Right lobe of liver (tissue), 6 donors: ENCODE results near the gene COX6B1. TPM values are rescaled to one million over a fixed set of nuclear protein-coding genes. Genes with fewer than 3 reads are reported as not detected.

Source experiments
- ATAC-seq, 4 donors: fragments of 200-7000 bp; cut with Tn5 transposase; one replicate each; pipeline ENCODE4 v1.9.1; 2020; ENCODE audit warnings: mild to moderate bottlenecking in 4 of 4, moderate library complexity in 4 of 4
- DNase-seq, 3 donors: peaks; one replicate each; pipeline ENCODE4 v3.0.0-alpha.2; 2020
- H3K27ac ChIP-seq, 3 donors: fragments of 200-600 bp; one replicate each; pipeline ENCODE4 v1.8.0; 2022
- H3K27me3 ChIP-seq, 2 donors: fragments of 200-600 bp; one replicate each; pipeline ENCODE4 v1.8.0; 2022
- H3K36me3 ChIP-seq, 4 donors: fragments of 200-600 bp; sonication (generic) in 1 of 4; one replicate each; pipeline versions ENCODE4 v1.5.1 to v1.8.0; 2017 to 2022; ENCODE audit warnings: control low read depth in 1 of 4
- H3K4me1 ChIP-seq, 4 donors: fragments of 200-600 bp; sonication (generic) in 1 of 4; one replicate each; pipeline versions ENCODE4 v1.5.1 to v1.8.0; 2017 to 2022; ENCODE audit warnings: control low read depth in 1 of 4
- H3K4me3 ChIP-seq, 3 donors: fragments of 200-600 bp; one replicate each; pipeline ENCODE4 v1.8.0; 2022
- H3K9me3 ChIP-seq, 4 donors: fragments of 200-600 bp; sonication (generic) in 1 of 4; one replicate each; pipeline versions ENCODE4 v1.5.1 to v1.8.0; 2017 to 2022; ENCODE audit warnings: control low read depth in 1 of 4
- POLR2A ChIP-seq: fragments of 450-650 bp; IDR thresholded peaks from one replicate; pipeline ENCODE4 v1.6.1; 2017; ENCODE audit warnings: antibody characterized with exemption, mild to moderate bottlenecking
- WGBS: methylation state at CpG from one replicate; pipeline ENCODE4 v1.1.6; 2018; ENCODE audit warnings: low coverage, low lambda C conversion rate; ENCODE audit not compliant: insufficient coverage; ENCODE audit errors: missing lambda C conversion rate; 5-methylcytosine and 5-hydroxymethylcytosine counted together
- intact Hi-C, 2 donors: fragments of 100-400 bp; cut with DNase I; formaldehyde crosslinking; loops; one replicate each; pipeline versions ENCODE4 v1.11.2 to v1.14.1; 2022
- total RNA-seq, 6 experiments: library from RNA; depleted of rRNA in 2 of 6; stranded (reverse); fragments of >200 nt in 2 of 6; fragmentation: NEBNext Ultra II Directional in 3 of 6; extraction: Animal tissue kit (Norgen Biotek cat#: 25700) in 3 of 6; gene quantifications; one replicate each; pipeline versions ENCODE4 v1.1.0 to v1.2.4, GENCODE V29; 2016 to 2023
- TF ChIP-seq, protein P1 (sequence below), 4 donors: fragments of 200-600 bp in 3 of 4; fragments of 450-650 bp in 1 of 4; IDR thresholded peaks; one replicate each; pipeline versions ENCODE4 v1.5.1 to v1.8.0; 2016 to 2022; ENCODE audit warnings: antibody characterized with exemption in 4 of 4, mild to moderate bottlenecking in 2 of 4
- donor health status: DM: no; HTN: yes; CAD: no.
- donor health status: DM: no; HTN: no; CAD: no.
- donor health status: DM: no; HTN: no; CAD: no.
- donor health status: DM: no; HTN: yes; CAD: no.
- donor health status: DM: no; HTN: yes; CAD: no.

Gene COX6B1
- total RNA-seq, 6 experiments from 2014 or later, result 189 to 697 (median 228) TPM

DNA sequence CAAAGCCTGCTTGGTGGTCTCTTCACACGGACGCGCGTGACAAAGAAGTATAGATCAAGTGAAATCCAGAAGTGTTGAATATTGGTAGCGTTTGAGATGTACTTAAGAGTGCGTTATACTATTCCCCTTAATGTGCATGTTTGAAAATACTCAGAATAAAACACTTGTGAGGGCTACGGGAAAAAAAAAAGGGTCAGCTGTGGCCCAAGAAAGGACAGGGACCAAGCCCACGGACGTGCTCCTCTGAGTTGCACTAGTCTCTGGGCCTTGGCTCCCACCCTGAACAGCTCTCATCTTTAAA, 19.9 kb upstream of the COX6B1 start:
- Histone ChIP-seq H3K36me3 (peaks cover 0 to 30% (median 18%) of the 10 kb centered on the region in 4 donors), H3K9me3 (no peaks in the 10 kb centered on the region), H3K4me1 (peaks cover 0 to 6% (median 0%) of the 10 kb centered on the region in 4 donors), H3K27me3 (no peaks in the 10 kb centered on the region), H3K27ac (peak overlapping the region; percentile 61 to 90 (median 87)), H3K4me3 (peak overlapping the region; percentile 97 to 100 (median 99))
- TF ChIP-seq, protein P1, sequence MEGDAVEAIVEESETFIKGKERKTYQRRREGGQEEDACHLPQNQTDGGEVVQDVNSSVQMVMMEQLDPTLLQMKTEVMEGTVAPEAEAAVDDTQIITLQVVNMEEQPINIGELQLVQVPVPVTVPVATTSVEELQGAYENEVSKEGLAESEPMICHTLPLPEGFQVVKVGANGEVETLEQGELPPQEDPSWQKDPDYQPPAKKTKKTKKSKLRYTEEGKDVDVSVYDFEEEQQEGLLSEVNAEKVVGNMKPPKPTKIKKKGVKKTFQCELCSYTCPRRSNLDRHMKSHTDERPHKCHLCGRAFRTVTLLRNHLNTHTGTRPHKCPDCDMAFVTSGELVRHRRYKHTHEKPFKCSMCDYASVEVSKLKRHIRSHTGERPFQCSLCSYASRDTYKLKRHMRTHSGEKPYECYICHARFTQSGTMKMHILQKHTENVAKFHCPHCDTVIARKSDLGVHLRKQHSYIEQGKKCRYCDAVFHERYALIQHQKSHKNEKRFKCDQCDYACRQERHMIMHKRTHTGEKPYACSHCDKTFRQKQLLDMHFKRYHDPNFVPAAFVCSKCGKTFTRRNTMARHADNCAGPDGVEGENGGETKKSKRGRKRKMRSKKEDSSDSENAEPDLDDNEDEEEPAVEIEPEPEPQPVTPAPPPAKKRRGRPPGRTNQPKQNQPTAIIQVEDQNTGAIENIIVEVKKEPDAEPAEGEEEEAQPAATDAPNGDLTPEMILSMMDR (IDR thresholded peaks at IDR 0.05), result no peak
- no peak for TF ChIP-seq POLR2A
- 5% methylated on average over 9 of the region's 9 CpGs for WGBS
- ATAC-seq (no peak), DNase-seq (no peak)
- intact Hi-C loops, result no loop called here

DNA sequence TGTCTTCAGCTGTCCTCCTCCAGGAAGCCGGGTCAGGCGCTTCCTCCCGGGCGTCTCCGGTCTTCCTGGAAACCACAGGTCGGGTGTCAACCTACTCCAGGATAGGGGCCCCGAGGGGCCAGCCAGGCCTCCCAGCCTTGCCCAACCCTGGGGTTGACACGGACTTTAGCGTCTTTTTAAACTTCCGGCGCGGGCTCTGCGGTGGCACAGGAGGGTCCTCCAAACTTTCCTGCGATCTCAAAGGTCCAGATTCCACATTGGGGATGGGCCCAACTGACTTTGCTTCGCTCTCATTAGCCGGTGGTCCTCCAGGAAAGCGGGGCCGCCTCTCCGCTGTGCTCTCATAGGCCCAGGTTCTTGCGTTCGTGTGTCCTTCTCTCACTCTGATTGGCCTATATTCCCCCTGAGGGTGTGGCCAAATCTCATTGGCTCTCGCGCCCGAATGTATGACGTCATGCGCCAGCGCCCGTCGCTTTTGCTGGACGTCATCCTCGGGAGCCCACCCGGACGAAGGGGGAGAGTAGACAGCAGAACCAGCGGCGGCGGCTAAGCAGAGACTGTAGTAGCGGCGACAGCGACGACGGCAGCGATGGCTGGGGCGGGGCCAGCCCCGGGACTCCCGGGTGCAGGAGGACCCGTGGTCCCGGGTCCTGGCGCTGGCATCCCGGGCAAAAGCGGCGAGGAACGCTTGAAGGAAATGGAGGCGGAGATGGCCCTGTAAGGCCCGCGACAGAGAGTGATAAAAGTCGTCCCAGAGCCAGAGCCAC, 19.4 kb upstream of the COX6B1 start, which contains the start of gene RBM42:
RBM42 (plus strand) TSS at position 472 of the 767 bp plus-strand sequence; CDS start at position 590, 118 bp downstream.
- DNase-seq (peak; percentile 93 to 97 (median 95)), ATAC-seq (peak; percentile 99 to 100 (median 99))
- TF ChIP-seq, protein P1 (IDR thresholded peaks at IDR 0.05), result no peak
- TF ChIP-seq POLR2A, result peak; percentile 80
- no peaks in the 10 kb centered on the region for H3K27me3 ChIP-seq
- H3K9me3 ChIP-seq, result no peaks in the 10 kb centered on the region
- peaks cover 2 to 36% (median 19%) of the 10 kb centered on the region in 4 donors for H3K36me3 ChIP-seq
- peaks cover 0 to 6% (median 0%) of the 10 kb centered on the region in 4 donors for H3K4me1 ChIP-seq
- peak within 1 kb of the TSS; percentile 97 to 100 (median 99) for H3K4me3 ChIP-seq
- H3K27ac ChIP-seq, result peak within 1 kb of the TSS; percentile 61 to 90 (median 87)
- 0% methylated on average over 23 of the region's 56 CpGs for WGBS
- intact Hi-C loops, result no loop called here

- WGBS, result 0% methylated on average over 11 of the region's 15 CpGs
- Histone ChIP-seq H3K27ac (peak overlapping the region; percentile 61 to 90 (median 87)), H3K4me3 (peak overlapping the region; percentile 97 to 100 (median 99)), H3K9me3 (no peaks in the 10 kb centered on the region), H3K4me1 (peaks cover 0 to 6% (median 0%) of the 10 kb centered on the region in 4 donors), H3K27me3 (no peaks in the 10 kb centered on the region), H3K36me3 (peaks cover 2 to 41% (median 22%) of the 10 kb centered on the region in 4 donors)
- TF ChIP-seq, protein P1 (IDR thresholded peaks at IDR 0.05), result no peak
- no peak for TF ChIP-seq POLR2A
- ATAC-seq, result no peak
- DNase-seq, result no peak
- intact Hi-C loops, result no loop called here
Measured at GRCh38 chr19:35629332-35629633, 18.8 kb upstream of the COX6B1 start.

DNA sequence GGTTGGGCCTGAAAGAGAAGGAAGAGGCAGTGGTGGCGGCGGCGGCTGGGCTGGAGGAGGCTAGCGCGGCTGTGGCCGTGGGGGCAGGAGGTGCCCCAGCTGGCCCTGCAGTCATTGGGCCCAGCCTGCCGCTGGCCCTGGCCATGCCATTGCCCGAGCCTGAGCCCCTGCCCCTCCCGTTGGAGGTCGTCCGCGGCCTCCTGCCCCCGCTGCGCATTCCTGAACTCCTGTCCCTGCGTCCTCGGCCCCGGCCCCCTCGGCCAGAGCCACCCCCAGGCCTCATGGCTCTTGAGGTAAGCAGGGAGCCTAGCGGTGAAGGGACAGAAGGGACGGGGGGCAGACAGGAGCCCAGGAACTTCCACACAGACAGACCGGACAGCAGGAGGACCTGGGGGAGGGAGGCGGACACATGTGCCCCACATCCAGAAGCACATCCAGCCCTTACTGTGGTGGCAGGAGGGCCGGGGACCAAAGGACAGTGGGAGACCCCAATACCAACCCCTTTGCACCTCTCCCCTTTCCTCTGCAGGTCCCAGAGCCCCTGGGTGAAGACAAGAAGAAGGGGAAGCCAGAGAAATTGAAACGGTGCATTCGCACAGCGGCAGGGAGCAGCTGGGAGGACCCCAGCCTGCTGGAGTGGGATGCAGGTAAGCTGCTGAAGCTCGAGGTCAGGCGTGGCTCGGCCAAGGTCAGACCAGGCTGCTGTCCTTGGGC, 14.2 kb upstream of the COX6B1 start:
- H3K4me1 ChIP-seq, result peaks cover 0 to 6% (median 0%) of the 10 kb centered on the region in 4 donors
- no peak overlapping the region for H3K27ac ChIP-seq
- 97% methylated on average over 5 of the region's 29 CpGs for WGBS
- H3K4me3 ChIP-seq, result no peak overlapping the region
- H3K36me3 ChIP-seq, result peaks cover 8 to 82% (median 25%) of the 10 kb centered on the region in 4 donors
- H3K27me3 ChIP-seq, result no peaks in the 10 kb centered on the region
- intact Hi-C loops, result no loop called here
- TF ChIP-seq, protein P1 (IDR thresholded peaks at IDR 0.05), result no peak
- TF ChIP-seq POLR2A, result no peak
- no peaks in the 10 kb centered on the region for H3K9me3 ChIP-seq
- ATAC-seq, result no peak
- DNase-seq, result no peak
